ENCODE data around the gene RPAIN.

The RPAIN gene

GRCh38 chr17:5419959-5420653 lies at the start of gene RPAIN:
Gene RPAIN, plus strand, starts transcription at chr17:5420182. Its CDS starts 29 bp downstream, at chr17:5420211.
- peak; percentile 84 to 90 for DNase-seq

- no peak for DNase-seq
Observed at GRCh38 chr17:5370411-5370810, 49.6 kb upstream of the RPAIN start.

- no peak for DNase-seq
Observed at GRCh38 chr17:5373112-5373511, 46.9 kb upstream of the RPAIN start.

- no peak for DNase-seq
Observed at GRCh38 chr17:5378566-5379207, 41.3 kb upstream of the RPAIN start.

- no peak for DNase-seq
Observed at GRCh38 chr17:5379351-5380107, 40.5 kb upstream of the RPAIN start.

- no peak for DNase-seq
Observed at GRCh38 chr17:5380491-5381135, 39.4 kb upstream of the RPAIN start.

GRCh38 chr17:5381542-5381941 lies 38.4 kb upstream of the RPAIN start:
- DNase-seq, result no peak

- DNase-seq, result no peak
Observed at GRCh38 chr17:5391678-5392077, 28.3 kb upstream of the RPAIN start.

GRCh38 chr17:5396612-5397011 lies 23.4 kb upstream of the RPAIN start:
- DNase-seq, result no peak

- no peak for DNase-seq
Observed at GRCh38 chr17:5399767-5400166, 20.2 kb upstream of the RPAIN start.

- no peak for DNase-seq
Observed at GRCh38 chr17:5405400-5405799, 14.6 kb upstream of the RPAIN start.

- DNase-seq, result no peak
Observed at GRCh38 chr17:5408186-5408585, 11.8 kb upstream of the RPAIN start.

- DNase-seq, result no peak
Observed at GRCh38 chr17:5410594-5411272, 9.2 kb upstream of the RPAIN start.

GRCh38 chr17:5413682-5414081 lies 6.3 kb upstream of the RPAIN start:
- no peak for DNase-seq

GRCh38 chr17:5416901-5417300 lies 3.1 kb upstream of the RPAIN start:
- no peak for DNase-seq

GRCh38 chr17:5418858-5419355 lies 1.1 kb upstream of the RPAIN start:
- peak; percentile 52 to 71 for DNase-seq

- DNase-seq, result peak; percentile 93 to 96
Observed at GRCh38 chr17:5419356-5419958, 525 bp upstream of the RPAIN start, which contains the start of gene NUP88. Gene NUP88, minus strand, starts transcription at chr17:5419662. Its CDS starts 12 bp downstream, at chr17:5419650.

GRCh38 chr17:5422505-5422904 lies 2.5 kb downstream of the RPAIN start:
- DNase-seq, result no peak

- DNase-seq, result no peak
Observed at GRCh38 chr17:5424909-5425308, 4.9 kb downstream of the RPAIN start.

- no peak for DNase-seq
Observed at GRCh38 chr17:5425826-5426225, 5.8 kb downstream of the RPAIN start.

GRCh38 chr17:5429191-5429887 lies 9.4 kb downstream of the RPAIN start:
- no peak for DNase-seq
